DND-41 (cell line): ENCODE measurements around the gene LCOR.

ENCODE experiments used
- EZH2 ChIP-seq: IDR thresholded peaks from 3 replicates; pipeline ENCODE4 v1.6.1; 2012; ENCODE audit warnings: borderline replicate concordance, low read depth, mild to moderate bottlenecking, moderate library complexity, low read length, inconsistent platforms; ENCODE audit not compliant: severe bottlenecking
- TF ChIP-seq, protein P1 (sequence below): IDR thresholded peaks from 2 replicates; pipeline ENCODE4 v1.5.1; 2012; ENCODE audit warnings: borderline replicate concordance, low read length, moderate library complexity, mild to moderate bottlenecking; ENCODE audit not compliant: poor library complexity, severe bottlenecking; ENCODE audit errors: extremely low read depth

DNA sequence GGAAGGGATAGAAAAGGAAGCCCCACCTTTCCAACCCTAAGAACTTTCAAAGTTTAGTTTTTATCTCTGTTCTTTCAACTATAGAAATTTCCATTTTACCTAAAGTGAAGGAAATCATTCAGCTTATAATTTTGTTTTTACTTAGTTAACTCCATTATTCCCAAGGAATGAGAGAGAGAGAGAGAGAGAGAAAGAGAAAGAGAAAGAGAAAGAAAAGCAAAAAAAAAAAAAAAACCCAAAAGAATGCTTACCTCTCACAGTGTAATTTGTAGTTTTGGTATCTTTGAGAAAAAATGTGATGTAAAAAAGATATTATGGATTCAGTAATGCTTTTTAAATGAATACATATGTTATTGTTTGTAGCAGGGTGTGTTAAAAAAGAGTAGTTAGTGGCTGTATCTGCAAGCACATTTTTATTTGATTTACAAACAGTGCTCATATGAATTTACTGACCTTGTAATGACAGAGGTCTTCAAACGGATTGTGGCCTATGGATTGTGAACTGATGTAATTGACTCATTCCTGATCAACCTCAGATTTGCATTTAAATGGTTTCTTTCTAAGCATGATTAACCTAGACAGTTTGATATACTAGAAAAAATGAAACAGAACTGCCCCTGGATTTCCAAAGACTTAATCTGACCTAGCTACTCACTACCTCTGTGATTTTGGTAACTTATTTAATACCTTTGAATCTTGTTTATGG is 64.9 kb downstream of the LCOR start:
- TF ChIP-seq, protein P1, sequence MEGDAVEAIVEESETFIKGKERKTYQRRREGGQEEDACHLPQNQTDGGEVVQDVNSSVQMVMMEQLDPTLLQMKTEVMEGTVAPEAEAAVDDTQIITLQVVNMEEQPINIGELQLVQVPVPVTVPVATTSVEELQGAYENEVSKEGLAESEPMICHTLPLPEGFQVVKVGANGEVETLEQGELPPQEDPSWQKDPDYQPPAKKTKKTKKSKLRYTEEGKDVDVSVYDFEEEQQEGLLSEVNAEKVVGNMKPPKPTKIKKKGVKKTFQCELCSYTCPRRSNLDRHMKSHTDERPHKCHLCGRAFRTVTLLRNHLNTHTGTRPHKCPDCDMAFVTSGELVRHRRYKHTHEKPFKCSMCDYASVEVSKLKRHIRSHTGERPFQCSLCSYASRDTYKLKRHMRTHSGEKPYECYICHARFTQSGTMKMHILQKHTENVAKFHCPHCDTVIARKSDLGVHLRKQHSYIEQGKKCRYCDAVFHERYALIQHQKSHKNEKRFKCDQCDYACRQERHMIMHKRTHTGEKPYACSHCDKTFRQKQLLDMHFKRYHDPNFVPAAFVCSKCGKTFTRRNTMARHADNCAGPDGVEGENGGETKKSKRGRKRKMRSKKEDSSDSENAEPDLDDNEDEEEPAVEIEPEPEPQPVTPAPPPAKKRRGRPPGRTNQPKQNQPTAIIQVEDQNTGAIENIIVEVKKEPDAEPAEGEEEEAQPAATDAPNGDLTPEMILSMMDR: no peak
- no peak for TF ChIP-seq EZH2
